Activated CD8-positive, alpha-beta T cell treated with anti-CD3 and anti-CD28 coated beads for 36 hours (primary cell): ENCODE results near the gene LEFTY2. TPM values are rescaled to one million over a fixed set of nuclear protein-coding genes. Genes with fewer than 3 reads are reported as not detected.

Experiments
- ATAC-seq: fragments of 200-7000 bp; cut with Tn5 transposase; one replicate; pipeline ENCODE4 v1.10.0; 2021; ENCODE audit warnings: mild to moderate bottlenecking, moderate library complexity
- CTCF ChIA-PET: fragments of 350-600 bp; sonication (Branson Sonifier 250); formaldehyde crosslinking; loops from one replicate; lab custom pipeline; 2021; ENCODE audit warnings: antibody characterized with exemption; lab: Charles Lee
- POLR2A ChIA-PET: fragments of 350-600 bp; sonication (Branson Sonifier 250); formaldehyde crosslinking; loops from one replicate; lab custom pipeline; 2021; ENCODE audit warnings: antibody characterized with exemption; lab: Charles Lee
- DNase-seq: peaks from one replicate; pipeline ENCODE4 v3.0.0-alpha.2; 2020
- H3K27ac Mint-ChIP-seq: one replicate; pipeline ENCODE4 v1.8.0; 2021; ENCODE audit warnings: mild to moderate bottlenecking, mixed read lengths
- H3K27me3 Mint-ChIP-seq: one replicate; pipeline ENCODE4 v1.8.0; 2021; ENCODE audit warnings: mixed read lengths
- H3K36me3 Mint-ChIP-seq: one replicate; pipeline ENCODE4 v1.8.0; 2021; ENCODE audit warnings: low read depth, mixed read lengths
- H3K4me1 Mint-ChIP-seq: one replicate; pipeline ENCODE4 v1.8.0; 2021; ENCODE audit warnings: low read depth, mixed read lengths
- H3K4me3 Mint-ChIP-seq: one replicate; pipeline ENCODE4 v1.8.0; 2021; ENCODE audit warnings: mild to moderate bottlenecking, moderate library complexity, mixed read lengths
- H3K9me3 Mint-ChIP-seq: one replicate; pipeline ENCODE4 v1.8.0; 2021; ENCODE audit warnings: mixed read lengths
- CTCF ChIP-seq: fragments of 200-600 bp; IDR thresholded peaks from one replicate; pipeline ENCODE4 v1.8.0; 2022; ENCODE audit warnings: antibody characterized with exemption, mild to moderate bottlenecking
- intact Hi-C: fragments of 100-400 bp; cut with micrococcal nuclease; formaldehyde crosslinking; loops from one replicate; pipeline ENCODE4 v1.10.0; 2022
- total RNA-seq, 2 experiments: library from RNA; stranded (reverse); gene quantifications; one replicate each; pipeline ENCODE4 v1.2.3, GENCODE V29; 2021

LEFTY2 gene
- total RNA-seq, 2 experiments from 2014 or later = not detected

- Mint-ChIP-seq H3K27ac (no peak overlapping the region), H3K9me3 (no peaks in the 10 kb centered on the region), H3K27me3 (no peaks in the 10 kb centered on the region), H3K4me3 (no peak overlapping the region), H3K36me3 (no peaks in the 10 kb centered on the region), H3K4me1 (peaks cover 22% of the 10 kb centered on the region)
- ChIA-PET POLR2A (no interaction called here), CTCF (interaction anchor here (2.0 kb wide), 1 partner anchor 30 kb away, joined by 5 read pairs; no protein-coding TSS in a partner anchor)
- intact Hi-C loops = no loop called here
- DNase-seq (no peak), ATAC-seq (no peak)
- no peak for TF ChIP-seq CTCF
Measured at GRCh38 chr1:225907341-225907740, 33.7 kb downstream of the LEFTY2 start.

- Mint-ChIP-seq H3K4me3 (no peak overlapping the region), H3K27ac (no peak overlapping the region), H3K4me1 (peaks cover 22% of the 10 kb centered on the region), H3K9me3 (no peaks in the 10 kb centered on the region), H3K27me3 (no peaks in the 10 kb centered on the region), H3K36me3 (no peaks in the 10 kb centered on the region)
- no peak for ATAC-seq
- DNase-seq = no peak
- ChIA-PET POLR2A (interaction anchor here (1.4 to 1.7 kb wide), 2 partner anchors 24 to 129 kb away, joined by 3 to 4 read pairs; partner anchors contain the start of genes SRP9 and TMEM63A), CTCF (interaction anchor here (1.1 to 2.0 kb wide), 4 partner anchors 9 to 432 kb away, joined by 3 to 6 read pairs (median 4); partner anchors contain the start of gene SRP9)
- intact Hi-C loops = no loop called here
- TF ChIP-seq CTCF = no peak
Measured at GRCh38 chr1:225906467-225906866, 34.6 kb downstream of the LEFTY2 start.

GRCh38 chr1:225903623-225904022 lies 37.4 kb downstream of the LEFTY2 start:
- intact Hi-C loops = no loop called here
- no peaks in the 10 kb centered on the region for H3K36me3 Mint-ChIP-seq
- DNase-seq (no peak), ATAC-seq (no peak)
- H3K9me3 Mint-ChIP-seq = no peaks in the 10 kb centered on the region
- H3K4me3 Mint-ChIP-seq = no peak overlapping the region
- peaks cover 14% of the 10 kb centered on the region for H3K4me1 Mint-ChIP-seq
- CTCF ChIA-PET = interaction anchor here (1.6 to 2.9 kb wide), 2 partner anchors 8 to 11 kb away, joined by 4 to 12 read pairs; no protein-coding TSS in a partner anchor
- POLR2A ChIA-PET = no interaction called here
- H3K27ac Mint-ChIP-seq = no peak overlapping the region
- TF ChIP-seq CTCF = no peak
- no peaks in the 10 kb centered on the region for H3K27me3 Mint-ChIP-seq

- POLR2A ChIA-PET = interaction anchor here (1.7 to 3.5 kb wide), 4 partner anchors 17 to 121 kb away, joined by 3 to 35 read pairs (median 10); partner anchors contain the start of genes PYCR2, SRP9 and TMEM63A
Measured at GRCh38 chr1:225899044-225899925, 41.7 kb downstream of the LEFTY2 start.

More at GRCh38 chr1:225899044-225899925, 41.7 kb downstream of the LEFTY2 start:
- Mint-ChIP-seq H3K4me3 (no peak overlapping the region), H3K27me3 (no peaks in the 10 kb centered on the region), H3K4me1 (peaks cover 35% of the 10 kb centered on the region), H3K9me3 (no peaks in the 10 kb centered on the region), H3K27ac (peak overlapping the region; percentile 91), H3K36me3 (no peaks in the 10 kb centered on the region)
- DNase-seq (no peak), ATAC-seq (no peak)
- CTCF ChIA-PET = interaction anchor here (0.7 to 3.7 kb wide), 3 partner anchors 12 to 122 kb away, joined by 4 to 27 read pairs (median 10); partner anchors contain the start of genes SRP9 and TMEM63A
- intact Hi-C loops = no loop called here
- no peak for TF ChIP-seq CTCF
